Measurements from ENCODE around the gene ARFRP1. TPM values are rescaled to one million over a fixed set of nuclear protein-coding genes. Genes with fewer than 3 reads are reported as not detected.

The ARFRP1 gene
- total and polyA plus RNA-seq, 2 of the 13 experiments (the other 11 are each of a cell fraction or from before 2014, with no cell fraction given): 32.0 to 51.1 TPM

GRCh38 chr20:63736893-63737694 is 29.3 kb upstream of the ARFRP1 start (continued):
- TF ChIP-seq THAP9 (CRISPR knock-in tag; IDR thresholded peaks at IDR 0.05; ENCODE audit: borderline replicate concordance) (no peak), CAMTA2 (CRISPR knock-in tag; IDR thresholded peaks at IDR 0.05; ENCODE audit: borderline replicate concordance) (peak; percentile 31), POLR2AphosphoS5 (IDR thresholded peaks at IDR 0.05; ENCODE audit: low read depth, low read length) (peak; percentile 13; the same call in 1 of the 2 replicates), RFX1 (IDR thresholded peaks at IDR 0.05) (no peak), ZNF724P (CRISPR knock-in tag; IDR thresholded peaks at IDR 0.05; ENCODE audit: borderline replicate concordance) (peak; percentile 85), TEF (CRISPR knock-in tag; IDR thresholded peaks at IDR 0.05) (no peak), ATF7 (IDR thresholded peaks at IDR 0.05) (no peak), ATF7 (CRISPR knock-in tag; IDR thresholded peaks at IDR 0.05) (no peak), ATF7-NPFF (CRISPR knock-in tag; IDR thresholded peaks at IDR 0.05; ENCODE audit: low read depth) (peak; percentile 96), ZNF850 (CRISPR knock-in tag; conservative IDR thresholded peaks at IDR 0.05) (no peak), ZNF652 (CRISPR knock-in tag; IDR thresholded peaks at IDR 0.05; ENCODE audit: borderline replicate concordance, low read depth) (no peak), HNRNPH1 (optimal IDR thresholded peaks at IDR 0.05; ENCODE audit: low read depth, low read length) (peak; percentile 27), SMARCE1 (IDR thresholded peaks at IDR 0.05; ENCODE audit: borderline replicate concordance) (0 out of 2 replicates have a peak, but pooled peaks have one; percentile 0), HNRNPUL1 (IDR thresholded peaks at IDR 0.05; ENCODE audit: low read depth, low read length) (no peak), AHDC1 (CRISPR knock-in tag; IDR thresholded peaks at IDR 0.05; ENCODE audit: borderline replicate concordance) (no peak), KLF13 (CRISPR knock-in tag; IDR thresholded peaks at IDR 0.05) (no peak), SCMH1 (CRISPR knock-in tag; IDR thresholded peaks at IDR 0.05; ENCODE audit: borderline replicate concordance) (no peak), YEATS2 (CRISPR knock-in tag; IDR thresholded peaks at IDR 0.05; ENCODE audit: borderline replicate concordance) (no peak), GABPB1 (CRISPR knock-in tag; IDR thresholded peaks at IDR 0.05) (peak; percentile 60), EP300 (IDR thresholded peaks at IDR 0.05; ENCODE audit: low read depth in 2 of 2, low read length in 2 of 2) (no peak), EP300 (CRISPR knock-in tag; IDR thresholded peaks at IDR 0.05; ENCODE audit: borderline replicate concordance) (no peak), NR3C1 (CRISPR knock-in tag; IDR thresholded peaks at IDR 0.05) (no peak)
